ENCODE measurements around the gene CUTC. TPM values are rescaled to one million over a fixed set of nuclear protein-coding genes. Genes with fewer than 3 reads are reported as not detected.

The CUTC gene
- total and polyA plus RNA-seq, 2 donors from 2014 or later = 16.5 to 19.1 TPM

DNA sequence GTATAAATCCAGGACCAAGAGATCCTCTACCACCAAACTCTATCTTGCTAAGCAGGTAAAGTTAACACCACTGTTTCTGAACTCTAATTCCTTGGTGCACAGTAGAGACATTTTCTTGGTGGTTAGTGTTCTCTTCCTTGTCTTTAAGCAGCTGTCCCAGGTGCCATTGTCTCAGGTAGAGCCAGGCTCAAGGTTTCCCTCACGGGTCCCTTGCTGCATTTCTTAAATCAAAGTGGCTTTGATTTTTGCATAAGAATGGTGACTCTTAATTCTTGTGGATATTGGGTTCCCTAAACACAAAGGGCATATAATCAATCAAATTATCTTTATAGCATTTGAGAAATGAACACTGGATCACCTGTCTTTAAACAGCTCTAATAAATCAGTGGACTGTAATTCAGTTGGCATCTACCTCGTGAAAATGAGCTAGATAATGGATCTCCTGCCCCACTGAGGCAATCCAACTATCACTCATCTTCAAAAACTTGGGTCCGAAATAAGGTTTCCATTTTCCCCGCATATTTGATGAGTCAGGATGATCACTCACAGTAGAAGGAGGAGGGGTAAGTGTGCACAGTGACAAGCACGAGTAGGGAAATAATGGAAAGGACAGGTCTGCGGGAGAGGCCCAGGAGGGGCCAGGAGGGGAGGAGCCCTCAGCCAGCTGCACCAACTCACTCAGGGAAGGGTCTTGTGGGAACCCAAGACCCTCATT lies 52.9 kb downstream of the CUTC start:
- TF ChIP-seq, protein P1, sequence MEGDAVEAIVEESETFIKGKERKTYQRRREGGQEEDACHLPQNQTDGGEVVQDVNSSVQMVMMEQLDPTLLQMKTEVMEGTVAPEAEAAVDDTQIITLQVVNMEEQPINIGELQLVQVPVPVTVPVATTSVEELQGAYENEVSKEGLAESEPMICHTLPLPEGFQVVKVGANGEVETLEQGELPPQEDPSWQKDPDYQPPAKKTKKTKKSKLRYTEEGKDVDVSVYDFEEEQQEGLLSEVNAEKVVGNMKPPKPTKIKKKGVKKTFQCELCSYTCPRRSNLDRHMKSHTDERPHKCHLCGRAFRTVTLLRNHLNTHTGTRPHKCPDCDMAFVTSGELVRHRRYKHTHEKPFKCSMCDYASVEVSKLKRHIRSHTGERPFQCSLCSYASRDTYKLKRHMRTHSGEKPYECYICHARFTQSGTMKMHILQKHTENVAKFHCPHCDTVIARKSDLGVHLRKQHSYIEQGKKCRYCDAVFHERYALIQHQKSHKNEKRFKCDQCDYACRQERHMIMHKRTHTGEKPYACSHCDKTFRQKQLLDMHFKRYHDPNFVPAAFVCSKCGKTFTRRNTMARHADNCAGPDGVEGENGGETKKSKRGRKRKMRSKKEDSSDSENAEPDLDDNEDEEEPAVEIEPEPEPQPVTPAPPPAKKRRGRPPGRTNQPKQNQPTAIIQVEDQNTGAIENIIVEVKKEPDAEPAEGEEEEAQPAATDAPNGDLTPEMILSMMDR (IDR thresholded peaks at IDR 0.05; ENCODE audit: borderline replicate concordance, extremely low read depth, insufficient read depth) = no peak
- no peak for DNase-seq
- no peaks in the 10 kb centered on the region for H3K27me3 ChIP-seq (ENCODE audit: control insufficient read depth, insufficient read depth, low read length)
- H3K27ac ChIP-seq (ENCODE audit: low read depth in 2 of 2, low read length in 2 of 2) = peak overlapping the region in 1 of 2 donors; percentile 44
- H3K4me1 ChIP-seq (ENCODE audit: control insufficient read depth in 2 of 3, insufficient read depth in 2 of 3, low read depth in 1 of 3, low read length in 3 of 3) = peaks cover 0 to 12% (median 5%) of the 10 kb centered on the region in 3 donors
- FAIRE-seq = no peak
- no peaks in the 10 kb centered on the region for H3K36me3 ChIP-seq (ENCODE audit: control insufficient read depth in 2 of 3, insufficient read depth in 3 of 3, low read length in 3 of 3)
- H3K9me3 ChIP-seq (ENCODE audit: control insufficient read depth in 2 of 3, insufficient read depth in 1 of 3, low read length in 3 of 3) = no peaks in the 10 kb centered on the region
- H3K9ac ChIP-seq (ENCODE audit: low read length in 3 of 3) = no peak overlapping the region
- H3K4me3 ChIP-seq (ENCODE audit: low read length in 3 of 3) = peak overlapping the region in 2 of 3 donors; percentile 60 to 61
- intact Hi-C loops (cut with DNase I) = no loop called here

DNA sequence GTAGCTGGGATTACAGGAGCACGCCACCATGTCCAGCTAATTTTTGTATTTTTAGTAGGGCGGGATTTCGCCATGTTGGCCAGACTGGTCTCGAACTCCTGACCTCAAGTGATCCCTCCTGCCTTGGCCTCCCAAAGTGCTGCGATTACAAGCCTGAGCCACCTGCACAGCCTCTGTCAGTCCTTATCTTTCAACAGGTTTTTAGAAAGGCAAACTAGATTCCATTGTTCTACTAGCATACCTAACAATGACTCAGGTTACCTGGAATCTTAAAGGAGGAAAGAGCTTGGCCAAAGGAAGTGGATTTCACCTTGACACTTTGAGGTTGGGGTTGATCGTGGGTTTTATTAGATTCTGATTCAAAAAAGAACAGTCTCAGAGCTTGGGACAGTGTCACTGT lies 53.6 kb downstream of the CUTC start:
- H3K36me3 ChIP-seq (ENCODE audit: control insufficient read depth in 2 of 3, insufficient read depth in 3 of 3, low read length in 3 of 3) = no peaks in the 10 kb centered on the region

DNA sequence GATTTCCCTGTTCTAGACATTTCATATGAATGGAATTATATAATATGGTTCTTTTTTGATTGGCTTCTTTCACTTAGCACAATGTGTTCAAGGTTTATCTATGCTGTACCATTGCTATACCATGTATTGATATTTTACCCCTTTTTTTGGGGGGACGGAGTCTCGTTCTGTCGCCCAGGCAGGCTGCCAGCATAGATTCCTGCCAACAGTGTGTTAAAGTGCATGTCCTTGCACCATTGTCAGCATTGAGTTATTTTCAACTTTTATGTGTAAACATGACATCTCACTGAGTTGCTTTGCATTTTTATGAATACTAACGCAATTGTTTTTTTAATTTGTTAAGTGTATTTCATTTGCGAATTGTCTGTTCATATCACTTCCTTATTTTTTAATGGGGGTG lies 55.3 kb downstream of the CUTC start:
- Histone ChIP-seq H3K27ac (ENCODE audit: low read depth in 2 of 2, low read length in 2 of 2) (no peak overlapping the region), H3K9ac (ENCODE audit: low read length in 3 of 3) (no peak overlapping the region), H3K9me3 (ENCODE audit: control insufficient read depth in 2 of 3, insufficient read depth in 1 of 3, low read length in 3 of 3) (no peaks in the 10 kb centered on the region), H3K4me1 (ENCODE audit: control insufficient read depth in 2 of 3, insufficient read depth in 2 of 3, low read depth in 1 of 3, low read length in 3 of 3) (peaks cover 0 to 3% (median 0%) of the 10 kb centered on the region in 3 donors), H3K4me3 (ENCODE audit: low read length in 3 of 3) (no peak overlapping the region), H3K36me3 (ENCODE audit: control insufficient read depth in 2 of 3, insufficient read depth in 3 of 3, low read length in 3 of 3) (peaks cover 0 to 4% (median under 1%) of the 10 kb centered on the region in 3 donors), H3K27me3 (ENCODE audit: control insufficient read depth, insufficient read depth, low read length) (no peaks in the 10 kb centered on the region)
- TF ChIP-seq, protein P1 (IDR thresholded peaks at IDR 0.05; ENCODE audit: borderline replicate concordance, extremely low read depth, insufficient read depth) = no peak
- intact Hi-C loops (cut with DNase I) = no loop called here
- FAIRE-seq (no peak), DNase-seq (no peak)

More for the DNA sequence above, 53.6 kb downstream of the CUTC start:
- H3K9me3 ChIP-seq (ENCODE audit: control insufficient read depth in 2 of 3, insufficient read depth in 1 of 3, low read length in 3 of 3) = no peaks in the 10 kb centered on the region
- DNase-seq = no peak
- intact Hi-C loops (cut with DNase I) = no loop called here
- H3K4me1 ChIP-seq (ENCODE audit: control insufficient read depth in 2 of 3, insufficient read depth in 2 of 3, low read depth in 1 of 3, low read length in 3 of 3) = peaks cover 0 to 12% (median 5%) of the 10 kb centered on the region in 3 donors
- no peak overlapping the region for H3K9ac ChIP-seq (ENCODE audit: low read length in 3 of 3)
- H3K4me3 ChIP-seq (ENCODE audit: low read length in 3 of 3) = peak overlapping the region in 1 of 3 donors; percentile 5
- H3K27me3 ChIP-seq (ENCODE audit: control insufficient read depth, insufficient read depth, low read length) = no peaks in the 10 kb centered on the region
- FAIRE-seq = no peak
- H3K27ac ChIP-seq (ENCODE audit: low read depth in 2 of 2, low read length in 2 of 2) = peak overlapping the region in 1 of 2 donors; percentile 30
- TF ChIP-seq, protein P1 (IDR thresholded peaks at IDR 0.05; ENCODE audit: borderline replicate concordance, extremely low read depth, insufficient read depth) = no peak
